Measurements from ENCODE around the gene NIT1.

- TF ChIP-seq CTCF (IDR thresholded peaks at IDR 0.05), result no peak
- no peak for TF ChIP-seq POLR2A (IDR thresholded peaks at IDR 0.05)
These were observed 9.7 kb downstream of the NIT1 start for GRCh38 chr1:161127649-161128048.
